AG04449 (cell line): ENCODE measurements around the gene BNC1.

Experiments
- CTCF ChIA-PET: fragments of 350-600 bp; formaldehyde crosslinking; extraction: SDS; loops from one replicate; lab custom pipeline; 2021; ENCODE audit warnings: antibody characterized with exemption; lab: Yijun Ruan, JAX
- POLR2A ChIA-PET: fragments of 400-600, 350-600 bp; formaldehyde crosslinking; extraction: SDS; loops from one replicate; lab custom pipeline; 2020; ENCODE audit warnings: antibody characterized with exemption, inconsistent platforms; lab: Yijun Ruan, JAX
- DNase-seq: peaks from one replicate; pipeline ENCODE4 v3.0.0-alpha.2; 2010; ENCODE audit warnings: low read depth, low spot score
- H3K4me3 ChIP-seq: 2 replicates; pipeline ENCODE4 v1.5.1; 2011; ENCODE audit warnings: low read depth, mild to moderate bottlenecking, control low read depth, low read length
- TF ChIP-seq, protein P1 (sequence below): IDR thresholded peaks from one replicate; pipeline ENCODE4 v1.5.1; 2011; ENCODE audit warnings: mild to moderate bottlenecking, moderate library complexity, low read length, control low read depth, inconsistent platforms; ENCODE audit not compliant: insufficient read depth; ENCODE audit errors: missing control alignments

BNC1 gene

DNA sequence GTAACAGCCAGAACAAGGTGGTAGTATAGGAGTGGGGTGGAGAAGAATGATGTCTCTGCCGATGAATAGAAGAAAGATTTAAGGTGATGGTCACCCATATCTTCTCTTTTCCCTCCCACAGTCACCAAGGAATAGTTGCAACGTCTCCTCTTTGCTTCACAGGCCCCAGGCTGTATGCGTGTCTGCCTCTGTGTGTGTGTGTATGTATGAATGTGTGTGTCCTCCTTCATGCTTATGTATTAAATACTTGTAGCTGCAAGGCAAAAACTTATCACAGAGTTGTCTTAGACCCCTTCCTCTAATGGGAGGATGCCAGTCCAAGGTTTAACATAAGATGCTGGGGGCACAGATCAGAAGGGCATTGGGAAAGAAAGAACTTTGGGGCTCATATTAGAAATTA lies 19.1 kb upstream of the BNC1 start:
- TF ChIP-seq, protein P1, sequence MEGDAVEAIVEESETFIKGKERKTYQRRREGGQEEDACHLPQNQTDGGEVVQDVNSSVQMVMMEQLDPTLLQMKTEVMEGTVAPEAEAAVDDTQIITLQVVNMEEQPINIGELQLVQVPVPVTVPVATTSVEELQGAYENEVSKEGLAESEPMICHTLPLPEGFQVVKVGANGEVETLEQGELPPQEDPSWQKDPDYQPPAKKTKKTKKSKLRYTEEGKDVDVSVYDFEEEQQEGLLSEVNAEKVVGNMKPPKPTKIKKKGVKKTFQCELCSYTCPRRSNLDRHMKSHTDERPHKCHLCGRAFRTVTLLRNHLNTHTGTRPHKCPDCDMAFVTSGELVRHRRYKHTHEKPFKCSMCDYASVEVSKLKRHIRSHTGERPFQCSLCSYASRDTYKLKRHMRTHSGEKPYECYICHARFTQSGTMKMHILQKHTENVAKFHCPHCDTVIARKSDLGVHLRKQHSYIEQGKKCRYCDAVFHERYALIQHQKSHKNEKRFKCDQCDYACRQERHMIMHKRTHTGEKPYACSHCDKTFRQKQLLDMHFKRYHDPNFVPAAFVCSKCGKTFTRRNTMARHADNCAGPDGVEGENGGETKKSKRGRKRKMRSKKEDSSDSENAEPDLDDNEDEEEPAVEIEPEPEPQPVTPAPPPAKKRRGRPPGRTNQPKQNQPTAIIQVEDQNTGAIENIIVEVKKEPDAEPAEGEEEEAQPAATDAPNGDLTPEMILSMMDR, result no peak
- ChIA-PET POLR2A (no interaction called here), CTCF (interaction anchor here (0.6 kb wide), 1 partner anchor 55 kb away, joined by 3 read pairs; no protein-coding TSS in a partner anchor)
- DNase-seq, result no peak
- H3K4me3 ChIP-seq, result no peak overlapping the region

DNA sequence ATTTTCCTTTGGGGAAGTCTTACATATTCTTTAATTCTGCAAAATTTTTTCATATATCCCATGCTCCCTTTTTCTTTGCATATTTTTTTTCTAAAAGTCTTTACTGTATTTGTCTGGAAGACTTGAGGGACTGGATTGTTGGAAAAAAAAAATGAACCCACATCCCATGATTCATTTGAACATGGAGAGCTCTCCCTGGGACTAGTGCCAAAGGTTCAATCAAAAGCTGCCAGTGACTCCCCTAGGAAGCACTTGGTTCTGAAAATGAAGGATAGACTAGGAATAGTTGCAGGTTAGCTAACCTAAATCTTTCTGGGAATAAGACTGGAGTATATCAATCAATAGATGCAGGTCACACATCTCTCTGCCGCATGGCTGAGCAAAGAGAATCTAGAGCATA lies 16.4 kb upstream of the BNC1 start:
- ChIA-PET POLR2A (no interaction called here), CTCF (no interaction called here)
- no peak overlapping the region for H3K4me3 ChIP-seq
- TF ChIP-seq, protein P1, result no peak
- DNase-seq, result no peak

DNA sequence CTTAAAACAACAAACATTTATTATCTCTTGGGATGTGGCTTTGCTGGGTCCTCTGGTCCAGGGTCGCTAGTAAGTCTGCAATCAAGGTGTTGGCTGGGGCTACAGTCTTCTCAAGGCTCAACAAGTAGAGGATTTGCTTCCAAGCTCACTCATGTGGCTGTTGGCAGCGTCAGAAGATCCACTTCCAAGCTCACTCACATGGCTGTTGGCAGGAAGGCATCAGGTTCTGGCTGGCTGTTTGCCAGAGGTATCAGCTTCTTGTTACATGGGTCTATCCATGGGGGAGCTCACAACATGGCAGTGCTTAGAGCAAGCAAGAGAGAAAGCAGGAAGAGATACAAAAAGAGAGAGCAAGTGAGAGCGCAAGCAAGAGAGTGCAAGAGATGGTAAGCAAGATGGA lies 15.0 kb upstream of the BNC1 start:
- no peak for DNase-seq
- H3K4me3 ChIP-seq, result no peak overlapping the region
- ChIA-PET CTCF (no interaction called here), POLR2A (no interaction called here)
- TF ChIP-seq, protein P1, result no peak

DNA sequence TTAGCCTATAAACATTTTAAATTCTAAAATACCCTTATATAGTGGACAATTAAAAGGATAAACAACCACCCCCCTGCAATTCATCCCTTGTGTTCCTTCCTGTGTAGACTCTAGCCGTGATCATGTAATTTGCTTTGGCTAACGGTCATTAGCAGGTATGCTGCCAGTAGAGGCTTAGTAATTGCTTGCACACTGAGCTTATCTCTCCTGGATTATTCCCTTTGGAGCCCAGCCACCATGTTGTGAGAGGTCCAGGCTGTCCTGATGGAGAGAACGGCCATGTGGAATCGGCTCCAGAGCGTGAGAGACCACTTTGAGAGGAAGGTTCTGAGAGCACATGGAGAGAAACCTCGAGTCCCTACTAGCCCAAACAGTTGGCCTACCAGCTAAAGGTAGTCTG lies 11.0 kb upstream of the BNC1 start:
- TF ChIP-seq, protein P1, result no peak
- ChIA-PET CTCF (no interaction called here), POLR2A (no interaction called here)
- no peak for DNase-seq
- H3K4me3 ChIP-seq, result no peak overlapping the region

DNA sequence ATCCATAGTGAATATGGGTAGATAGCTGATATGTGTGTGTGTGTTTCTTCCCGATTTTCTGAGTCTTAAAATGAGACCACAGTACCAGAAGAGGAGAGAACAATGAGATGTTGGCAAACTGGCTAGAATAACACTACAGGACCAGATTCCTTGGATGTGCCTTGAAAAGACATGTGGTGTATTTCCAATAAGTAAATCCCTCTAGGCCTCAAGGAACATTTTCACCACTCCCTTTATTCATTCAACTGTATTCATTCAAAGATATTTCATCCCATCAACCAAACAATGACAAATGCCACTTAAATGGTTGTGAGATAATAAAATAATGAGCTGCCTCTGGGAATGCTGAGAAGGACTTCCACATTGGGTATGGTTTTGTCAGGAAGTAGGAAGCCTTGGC lies 8.7 kb upstream of the BNC1 start:
- no peak for DNase-seq
- CTCF ChIA-PET, result no interaction called here
- TF ChIP-seq, protein P1, result no peak
- no peak overlapping the region for H3K4me3 ChIP-seq
- POLR2A ChIA-PET, result no interaction called here

DNA sequence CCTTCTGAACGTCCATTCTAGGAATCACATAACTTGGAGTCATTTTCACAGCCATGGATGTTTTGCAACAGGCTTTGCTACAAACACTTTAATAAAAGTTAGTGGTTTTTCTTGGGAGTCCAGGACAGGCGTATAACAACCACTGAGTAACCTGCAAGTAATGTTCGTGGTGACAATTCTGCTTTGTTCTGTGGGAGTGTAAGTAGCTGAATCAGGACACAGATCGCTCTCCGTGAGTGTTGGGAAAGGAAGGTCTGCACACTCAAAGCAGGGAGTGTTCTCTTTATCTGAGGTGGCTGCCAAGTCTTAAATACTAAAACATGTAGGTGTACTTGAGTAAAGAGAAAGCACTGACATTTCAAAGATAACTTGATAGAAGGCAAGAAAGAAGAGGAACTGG lies 7.9 kb upstream of the BNC1 start:
- ChIA-PET POLR2A (no interaction called here), CTCF (interaction anchor here (1.9 kb wide), 1 partner anchor 81 kb away, joined by 4 read pairs; no protein-coding TSS in a partner anchor)
- TF ChIP-seq, protein P1, result no peak
- no peak overlapping the region for H3K4me3 ChIP-seq
- no peak for DNase-seq
